LNCAP (cell line): ENCODE data around the gene PCDHGA4.

Source experiments
- TF ChIP-seq, protein P1 (sequence below): fragments of 450-650 bp; IDR thresholded peaks from 2 replicates; pipeline ENCODE4 v1.5.1; 2017; ENCODE audit warnings: mild to moderate bottlenecking

The PCDHGA4 gene

GRCh38 chr5:141371572-141372475 lies 17.0 kb downstream of the PCDHGA4 start:
- TF ChIP-seq, protein P1, sequence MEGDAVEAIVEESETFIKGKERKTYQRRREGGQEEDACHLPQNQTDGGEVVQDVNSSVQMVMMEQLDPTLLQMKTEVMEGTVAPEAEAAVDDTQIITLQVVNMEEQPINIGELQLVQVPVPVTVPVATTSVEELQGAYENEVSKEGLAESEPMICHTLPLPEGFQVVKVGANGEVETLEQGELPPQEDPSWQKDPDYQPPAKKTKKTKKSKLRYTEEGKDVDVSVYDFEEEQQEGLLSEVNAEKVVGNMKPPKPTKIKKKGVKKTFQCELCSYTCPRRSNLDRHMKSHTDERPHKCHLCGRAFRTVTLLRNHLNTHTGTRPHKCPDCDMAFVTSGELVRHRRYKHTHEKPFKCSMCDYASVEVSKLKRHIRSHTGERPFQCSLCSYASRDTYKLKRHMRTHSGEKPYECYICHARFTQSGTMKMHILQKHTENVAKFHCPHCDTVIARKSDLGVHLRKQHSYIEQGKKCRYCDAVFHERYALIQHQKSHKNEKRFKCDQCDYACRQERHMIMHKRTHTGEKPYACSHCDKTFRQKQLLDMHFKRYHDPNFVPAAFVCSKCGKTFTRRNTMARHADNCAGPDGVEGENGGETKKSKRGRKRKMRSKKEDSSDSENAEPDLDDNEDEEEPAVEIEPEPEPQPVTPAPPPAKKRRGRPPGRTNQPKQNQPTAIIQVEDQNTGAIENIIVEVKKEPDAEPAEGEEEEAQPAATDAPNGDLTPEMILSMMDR = no peak

DNA sequence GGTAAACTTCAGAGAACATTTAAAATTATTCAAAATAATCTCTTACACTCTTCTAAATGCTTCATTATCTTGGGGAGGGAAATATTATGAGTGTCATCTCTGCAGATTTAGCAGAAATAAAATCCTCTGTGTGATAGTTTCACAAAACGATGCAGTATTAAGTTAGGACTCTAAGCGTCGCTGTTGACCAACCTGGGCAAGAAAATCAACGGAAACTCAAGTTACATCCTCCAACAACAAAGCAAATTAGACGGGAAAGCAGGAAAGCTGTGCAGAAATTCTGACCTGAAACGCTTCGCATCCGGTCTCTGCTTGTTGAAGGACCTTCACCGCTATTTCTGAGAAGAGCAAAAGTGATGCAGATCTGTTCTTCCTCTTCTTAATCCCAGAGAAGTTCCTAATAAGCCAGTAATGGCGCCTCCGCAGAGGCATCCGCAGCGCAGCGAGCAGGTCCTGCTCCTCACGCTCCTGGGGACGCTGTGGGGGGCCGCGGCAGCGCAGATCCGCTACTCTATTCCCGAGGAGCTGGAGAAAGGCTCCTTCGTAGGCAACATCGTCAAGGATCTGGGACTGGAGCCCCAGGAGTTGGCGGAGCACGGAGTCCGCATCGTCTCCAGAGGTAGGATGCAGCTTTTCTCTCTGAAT lies 19.0 kb downstream of the PCDHGA4 start, which contains the start of gene PCDHGA6:
Gene PCDHGA6 (plus strand): TSS at position 219 of the 645 bp plus-strand sequence. CDS start 193 bp downstream, at position 412.
- TF ChIP-seq, protein P1 = peak; percentile 27; the same call in 1 of the 2 replicates

GRCh38 chr5:141374627-141375026 lies 19.8 kb downstream of the PCDHGA4 start:
- TF ChIP-seq, protein P1 = no peak

DNA sequence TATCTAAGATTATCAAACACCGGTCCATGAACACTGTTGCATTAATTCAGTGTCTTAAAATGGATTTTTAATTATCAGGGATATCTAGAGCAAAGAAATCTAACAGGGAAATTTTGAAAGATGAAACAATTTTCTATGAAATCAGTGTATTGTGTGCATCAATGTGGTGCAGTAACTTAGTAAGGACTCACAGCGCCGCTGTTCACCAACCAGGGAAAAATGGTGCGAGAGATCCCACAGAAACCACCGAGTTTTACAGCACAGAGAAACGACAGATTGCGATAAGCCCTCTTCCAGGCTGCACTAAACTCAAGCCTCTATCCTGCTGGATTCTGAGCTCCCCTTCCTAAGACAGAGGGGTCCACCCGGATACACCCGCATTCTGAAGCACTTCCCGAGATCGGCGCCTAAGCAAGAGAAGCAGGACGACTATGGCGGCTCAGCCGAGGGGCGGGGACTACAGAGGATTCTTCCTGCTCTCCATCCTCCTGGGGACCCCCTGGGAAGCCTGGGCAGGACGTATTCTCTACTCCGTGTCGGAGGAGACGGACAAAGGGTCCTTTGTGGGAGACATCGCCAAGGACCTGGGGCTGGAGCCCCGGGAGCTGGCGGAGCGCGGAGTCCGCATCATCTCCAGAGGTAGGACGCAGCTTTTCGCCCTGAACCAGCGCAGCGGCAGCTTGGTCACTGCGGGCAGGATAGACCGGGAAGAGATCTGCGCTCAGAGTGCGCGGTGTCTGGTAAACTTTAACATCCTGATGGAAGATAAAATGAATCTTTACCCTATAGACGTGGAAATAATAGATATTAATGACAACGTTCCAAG lies 27.9 kb downstream of the PCDHGA4 start, which contains the start of gene PCDHGA7:
Gene PCDHGA7 (plus strand): TSS at position 274 of the 826 bp plus-strand sequence. CDS start 158 bp downstream, at position 432.
- TF ChIP-seq, protein P1 = peak; percentile 46

DNA sequence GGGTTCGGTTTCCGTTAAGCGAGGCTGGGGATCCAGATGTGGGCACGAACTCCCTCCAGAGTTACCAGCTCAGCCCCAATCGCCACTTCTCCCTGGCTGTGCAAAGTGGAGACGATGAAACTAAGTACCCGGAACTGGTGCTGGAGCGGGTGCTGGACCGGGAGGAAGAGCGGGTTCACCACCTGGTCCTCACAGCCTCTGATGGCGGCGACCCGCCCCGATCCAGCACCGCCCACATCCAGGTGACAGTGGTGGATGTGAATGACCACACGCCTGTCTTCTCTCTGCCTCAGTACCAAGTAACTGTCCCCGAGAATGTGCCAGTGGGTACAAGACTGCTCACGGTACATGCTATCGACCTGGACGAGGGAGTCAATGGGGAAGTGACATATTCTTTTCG lies 28.5 kb downstream of the PCDHGA4 start:
- TF ChIP-seq, protein P1 = no peak

DNA sequence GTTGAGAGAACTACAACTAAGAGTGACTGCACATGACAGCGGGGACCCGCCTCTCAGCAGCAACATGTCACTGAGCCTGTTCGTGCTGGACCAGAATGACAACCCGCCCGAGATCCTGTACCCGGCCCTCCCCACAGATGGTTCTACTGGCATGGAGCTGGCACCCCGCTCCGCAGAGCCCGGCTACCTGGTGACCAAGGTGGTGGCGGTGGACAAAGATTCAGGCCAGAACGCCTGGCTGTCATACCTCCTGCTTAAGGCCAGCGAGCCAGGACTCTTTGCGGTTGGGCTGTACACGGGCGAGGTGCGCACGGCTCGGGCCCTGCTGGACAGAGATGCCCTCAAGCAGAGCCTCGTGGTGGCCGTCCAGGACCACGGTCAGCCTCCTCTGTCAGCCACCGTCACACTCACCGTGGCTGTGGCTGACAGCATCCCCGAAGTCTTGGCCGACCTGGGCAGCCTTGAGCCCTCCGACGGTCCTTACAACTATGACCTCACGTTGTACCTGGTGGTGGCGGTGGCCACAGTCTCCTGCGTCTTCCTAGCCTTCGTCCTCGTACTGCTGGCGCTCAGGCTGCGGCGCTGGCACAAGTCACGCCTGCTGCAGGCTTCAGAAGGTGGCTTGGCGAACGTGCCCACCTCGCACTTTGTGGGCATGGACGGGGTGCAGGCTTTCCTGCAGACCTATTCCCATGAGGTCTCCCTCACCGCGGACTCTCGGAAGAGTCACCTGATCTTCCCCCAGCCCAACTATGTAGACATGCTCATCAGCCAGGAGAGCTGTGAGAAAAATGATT lies 29.8 kb downstream of the PCDHGA4 start:
- TF ChIP-seq, protein P1 = no peak
